KG1 (cell line): Measurements from ENCODE around the gene IPO7.

Source experiments
- DNase-seq: peaks from one replicate; lab custom pipeline; 2025; lab: John Stamatoyannopoulos, UW

The IPO7 gene

GRCh38 chr11:9490376-9490775 lies 105.9 kb downstream of the IPO7 start:
- no peak for DNase-seq

- DNase-seq: no peak
Measured at GRCh38 chr11:9493492-9493891, 109.0 kb downstream of the IPO7 start.

- no peak for DNase-seq
Measured at GRCh38 chr11:9494316-9494715, 109.9 kb downstream of the IPO7 start.

GRCh38 chr11:9495803-9496514 lies 111.5 kb downstream of the IPO7 start:
- DNase-seq: no peak
